Spleen (tissue), 11 donors: ENCODE measurements around the gene MYO18A. TPM values are rescaled to one million over a fixed set of nuclear protein-coding genes. Genes with fewer than 3 reads are reported as not detected.

Source experiments
- DNase-seq: peaks from one replicate; pipeline ENCODE4 v3.0.0-alpha.2; 2020
- H3K27ac ChIP-seq, 8 donors: fragments of 200-600 bp; sonication (generic) in 7 of 8; 1 replicate in 4 of 8; 2 replicates in 4 of 8; pipeline versions ENCODE4 v1.5.0 to v1.8.0; 2016 to 2021; ENCODE audit warnings: inconsistent platforms in 4 of 8, mild to moderate bottlenecking in 4 of 8, moderate library complexity in 1 of 8
- H3K27me3 ChIP-seq, 7 donors: fragments of 200-600 bp; sonication (generic) in 6 of 7; replicated peaks in 1 of 7; 1 replicate in 4 of 7; 2 replicates in 3 of 7; pipeline versions ENCODE4 v1.5.0 to v1.8.0; 2016 to 2021; ENCODE audit warnings: inconsistent platforms in 3 of 7, mild to moderate bottlenecking in 1 of 7
- H3K36me3 ChIP-seq, 6 donors: fragments of 200-600 bp; sonication (generic) in 5 of 6; 1 replicate in 4 of 6; 2 replicates in 2 of 6; pipeline versions ENCODE4 v1.5.0 to v1.8.0; 2016 to 2021; ENCODE audit warnings: inconsistent platforms in 2 of 6
- H3K4me1 ChIP-seq, 6 donors: fragments of 200-600 bp; sonication (generic) in 5 of 6; 1 replicate in 3 of 6; 2 replicates in 3 of 6; pipeline versions ENCODE4 v1.5.0 to v1.8.0; 2016 to 2021; ENCODE audit warnings: inconsistent platforms in 3 of 6
- H3K4me3 ChIP-seq, 8 donors: fragments of 200-600 bp; sonication (generic) in 7 of 8; 1 replicate in 4 of 8; 2 replicates in 4 of 8; pipeline versions ENCODE4 v1.5.0 to v1.8.0; 2016 to 2021; ENCODE audit warnings: inconsistent platforms in 4 of 8, mild to moderate bottlenecking in 4 of 8, moderate library complexity in 2 of 8
- H3K9me3 ChIP-seq, 8 donors: fragments of 200-600 bp; sonication (generic) in 7 of 8; 1 replicate in 4 of 8; 2 replicates in 4 of 8; pipeline versions ENCODE4 v1.5.0 to v1.8.0; 2016 to 2021; ENCODE audit warnings: inconsistent platforms in 4 of 8
- CTCF ChIP-seq, 11 experiments: fragments of 200-600 bp in 7 of 11; fragments of 450-650 bp in 4 of 11; sonication (generic) in 4 of 11; IDR thresholded peaks in 8 of 11; conservative IDR thresholded peaks in 3 of 11; 1 replicate in 7 of 11; 2 replicates in 4 of 11; pipeline versions ENCODE4 v1.4.0 to v1.8.0; 2016 to 2021; ENCODE audit warnings: antibody characterized with exemption in 11 of 11, inconsistent platforms in 4 of 11, mild to moderate bottlenecking in 1 of 11
- POLR2A ChIP-seq, 3 donors: fragments of 450-650 bp; IDR thresholded peaks; one replicate each; pipeline ENCODE4 v1.5.1; 2017; ENCODE audit warnings: antibody characterized with exemption in 3 of 3, mild to moderate bottlenecking in 1 of 3
- POLR2AphosphoS5 ChIP-seq, 3 donors: sonication (generic); formaldehyde crosslinking; IDR thresholded peaks; one replicate each; pipeline ENCODE4 v1.5.1; 2017; ENCODE audit warnings: antibody characterized with exemption in 3 of 3
- WGBS, 5 donors: extraction: QIAGEN DNeasy Blood & Tissue Kit in 3 of 5; methylation state at CpG; one replicate each; pipeline versions ENCODE4 v1.1.5 to v1.1.7; 2013 to 2018; 5-methylcytosine and 5-hydroxymethylcytosine counted together
- intact Hi-C: fragments of 100-400 bp; cut with DNase I; formaldehyde crosslinking; loops from one replicate; pipeline ENCODE4 v1.15.0; 2023; ENCODE audit warnings: low total_unique reads
- polyA plus RNA-seq, 3 donors: library from polyadenylated mRNA; stranded (reverse); fragments of 200-250 nt; gene quantifications; one replicate each; pipeline ENCODE4 v1.2.1, GENCODE V29; 2013
- total RNA-seq, 7 donors: library from RNA; depleted of rRNA in 3 of 7; stranded (reverse); fragments of >200 nt in 3 of 7; fragmentation: NEBNext Ultra II Directional in 4 of 7; extraction: Animal tissue kit (Norgen Biotek cat#: 25700) in 4 of 7; gene quantifications; one replicate each; pipeline versions ENCODE4 v1.1.0 to v1.2.1, GENCODE V29; 2016 to 2021
- donor health status: healthy with polysubstance abuse.
- donor health status: DM: no; HTN: no; CAD: no; lungs with moderate emphysema.
- donor health status: DM: no; HTN: no; CAD: no.
- donor health status: Bipolar disorder and iron deficiency.
- donor health status: healthy.
- donor health status: DM: no; HTN: no; CAD: no.
- donor health status: DM: yes; HTN: yes; CAD: no.

MYO18A gene
- total and polyA plus RNA-seq, 10 donors = 24.2 to 114 (median 68.0) TPM

DNA sequence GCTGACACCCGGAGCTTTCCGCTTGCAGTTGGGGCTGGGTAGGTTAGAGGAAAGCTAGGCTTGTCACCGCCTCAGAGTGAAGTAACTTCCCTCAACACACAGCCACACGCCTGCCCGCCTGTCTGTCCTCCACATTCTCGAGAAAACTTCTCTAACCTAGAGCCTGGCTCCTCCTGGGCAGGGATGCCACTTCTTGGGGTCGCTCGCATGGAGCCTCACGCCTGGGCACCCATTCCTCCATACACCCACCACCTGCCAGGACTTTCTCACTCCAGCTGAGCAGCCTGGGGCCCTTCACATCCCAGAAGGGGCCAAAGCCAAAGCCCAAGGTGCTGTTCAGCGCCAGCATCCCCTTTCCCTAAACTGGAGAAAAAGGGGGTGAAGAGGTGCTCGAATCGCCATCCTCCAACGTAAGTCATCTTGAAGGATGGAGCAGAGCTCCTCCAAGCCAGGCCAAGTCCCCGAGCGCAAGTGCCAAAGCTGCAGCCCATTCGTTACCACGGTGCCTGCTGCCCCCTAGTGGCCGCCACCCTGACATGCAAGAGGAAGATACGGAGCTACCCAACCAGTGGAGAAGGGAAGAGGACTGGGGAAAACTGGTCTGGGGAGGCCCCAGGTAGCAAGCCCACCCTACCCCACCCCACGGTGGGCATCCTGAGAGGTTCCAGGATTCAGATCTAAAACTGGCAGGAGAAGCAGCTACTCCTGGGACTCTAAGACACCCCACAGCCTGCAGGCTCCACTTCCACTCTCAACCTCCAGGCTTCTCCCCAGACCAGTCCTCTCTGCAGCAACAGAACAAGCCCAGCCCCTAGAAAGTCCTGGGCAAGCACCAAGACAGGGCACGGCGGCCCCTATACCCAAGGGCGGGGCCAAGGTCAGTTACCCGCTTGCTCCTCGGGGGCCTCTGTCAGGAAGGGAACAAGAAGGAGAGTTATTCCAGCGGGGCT, 63.1 kb downstream of the MYO18A start:
- no peaks in the 10 kb centered on the region for H3K27me3 ChIP-seq
- peaks cover 0 to 92% (median 70%) of the 10 kb centered on the region in 6 donors for H3K36me3 ChIP-seq
- WGBS, 5 donors = 41 to 70% (median 53%) methylated on average over 19 to 26 of the region's 26 CpGs
- peak overlapping the region in 4 of 8 donors; percentile 57 to 81 (median 70) for H3K27ac ChIP-seq
- no peaks in the 10 kb centered on the region for H3K9me3 ChIP-seq
- H3K4me3 ChIP-seq = no peak overlapping the region
- H3K4me1 ChIP-seq = peaks cover under 1 to 51% (median 19%) of the 10 kb centered on the region in 6 donors
- intact Hi-C loops = no loop called here
- TF ChIP-seq POLR2AphosphoS5 (IDR thresholded peaks at IDR 0.05) = peak; percentile 51 to 59 (median 53)
- no peak for TF ChIP-seq POLR2A (IDR thresholded peaks at IDR 0.05)
- peak; percentile 68 to 97 (median 90) for TF ChIP-seq CTCF (IDR thresholded peaks at IDR 0.05 in 8 of 11, conservative IDR thresholded peaks at IDR 0.05 in 3 of 11)
- DNase-seq = peak; percentile 95

- H3K27me3 ChIP-seq = no peaks in the 10 kb centered on the region
- peak overlapping the region in 4 of 8 donors; percentile 57 to 81 (median 70) for H3K27ac ChIP-seq
- no peak for DNase-seq
- H3K9me3 ChIP-seq = no peaks in the 10 kb centered on the region
- WGBS, 5 donors = 50 to 67% (median 60%) methylated on average over 18 to 20 of the region's 20 CpGs
- H3K36me3 ChIP-seq = peaks cover 0 to 92% (median 67%) of the 10 kb centered on the region in 6 donors
- no peak overlapping the region for H3K4me3 ChIP-seq
- TF ChIP-seq POLR2AphosphoS5 (IDR thresholded peaks at IDR 0.05) (no peak), CTCF (IDR thresholded peaks at IDR 0.05 in 8 of 11, conservative IDR thresholded peaks at IDR 0.05 in 3 of 11) (peak in 6 of 11 experiments; percentile 4 to 59 (median 43))
- intact Hi-C loops = loop anchor here (2.0 kb wide), 1 partner anchor 151 kb away; no protein-coding TSS in a partner anchor
- H3K4me1 ChIP-seq = peaks cover 5 to 60% (median 26%) of the 10 kb centered on the region in 6 donors
These were observed 64.0 kb downstream of the MYO18A start for GRCh38 chr17:29115961-29116803.

GRCh38 chr17:29115435-29115834, 64.8 kb downstream of the MYO18A start:
- no peak for DNase-seq
- Histone ChIP-seq H3K27ac (peak overlapping the region in 2 of 8 donors; percentile 69 to 70), H3K4me3 (no peak overlapping the region), H3K9me3 (no peaks in the 10 kb centered on the region), H3K4me1 (peaks cover 5 to 61% (median 27%) of the 10 kb centered on the region in 6 donors), H3K36me3 (peaks cover 0 to 92% (median 67%) of the 10 kb centered on the region in 6 donors), H3K27me3 (no peaks in the 10 kb centered on the region)
- intact Hi-C loops = loop anchor here (2.0 kb wide), 1 partner anchor 151 kb away; no protein-coding TSS in a partner anchor
- TF ChIP-seq POLR2A (IDR thresholded peaks at IDR 0.05) = no peak
- no peak for TF ChIP-seq CTCF (IDR thresholded peaks at IDR 0.05 in 8 of 11, conservative IDR thresholded peaks at IDR 0.05 in 3 of 11)
- TF ChIP-seq POLR2AphosphoS5 (IDR thresholded peaks at IDR 0.05) = peak in 1 of 3 donors; percentile 6
- WGBS, 5 donors = 93 to 97% (median 95%) methylated on average over 9 of the region's 9 CpGs
